ENCODE results near the gene JAG2.

The JAG2 gene

GRCh38 chr14:105208738-105209075, 40.1 kb upstream of the JAG2 start:
- TF ChIP-seq CTCF (IDR thresholded peaks at IDR 0.05; ENCODE audit: control insufficient read depth, extremely low read depth, insufficient read depth) = no peak
- no peak for DNase-seq (ENCODE audit: low read depth)
- H3K4me3 ChIP-seq (ENCODE audit: low read depth, low read length) = no peak overlapping the region

GRCh38 chr14:105207996-105208737, 39.6 kb upstream of the JAG2 start:
- H3K4me3 ChIP-seq (ENCODE audit: low read depth, low read length) = no peak overlapping the region
- DNase-seq (ENCODE audit: low read depth) = no peak
- TF ChIP-seq CTCF (IDR thresholded peaks at IDR 0.05; ENCODE audit: control insufficient read depth, extremely low read depth, insufficient read depth) = no peak

- no peak for DNase-seq (ENCODE audit: low read depth)
- no peak overlapping the region for H3K4me3 ChIP-seq (ENCODE audit: low read depth, low read length)
- peak; percentile 15; the same call in 1 of the 2 replicates for TF ChIP-seq CTCF (IDR thresholded peaks at IDR 0.05; ENCODE audit: control insufficient read depth, extremely low read depth, insufficient read depth)
These were observed 38.9 kb upstream of the JAG2 start for GRCh38 chr14:105207460-105207901.

- no peak for TF ChIP-seq CTCF (IDR thresholded peaks at IDR 0.05; ENCODE audit: control insufficient read depth, extremely low read depth, insufficient read depth)
- DNase-seq (ENCODE audit: low read depth) = no peak
- H3K4me3 ChIP-seq (ENCODE audit: low read depth, low read length) = no peak overlapping the region
These were observed 38.3 kb upstream of the JAG2 start for GRCh38 chr14:105206873-105207272.

GRCh38 chr14:105205673-105206208, 37.2 kb upstream of the JAG2 start:
- no peak for TF ChIP-seq CTCF (IDR thresholded peaks at IDR 0.05; ENCODE audit: control insufficient read depth, extremely low read depth, insufficient read depth)
- DNase-seq (ENCODE audit: low read depth) = no peak
- no peak overlapping the region for H3K4me3 ChIP-seq (ENCODE audit: low read depth, low read length)

GRCh38 chr14:105204931-105205672, 36.5 kb upstream of the JAG2 start:
- no peak for TF ChIP-seq CTCF (IDR thresholded peaks at IDR 0.05; ENCODE audit: control insufficient read depth, extremely low read depth, insufficient read depth)
- H3K4me3 ChIP-seq (ENCODE audit: low read depth, low read length) = no peak overlapping the region
- DNase-seq (ENCODE audit: low read depth) = no peak

Data from LNCaP clone FGC (cell line).